HG03520 (cell line): ENCODE measurements around the gene WDTC1.
A peak's percentile ranks its signal among the peaks of the same experiment; 100 is the strongest.

Source experiments
- ATAC-seq: cut with Tn5 transposase; IDR thresholded peaks from one replicate; pipeline ENCODE4 v1.9.1; 2021; ENCODE audit warnings: mild to moderate bottlenecking, moderate library complexity; ENCODE audit not compliant: unreplicated experiment

The WDTC1 gene

GRCh38 chr1:27351541-27352107 lies 117.2 kb downstream of the WDTC1 start:
- no peak for ATAC-seq

DNA sequence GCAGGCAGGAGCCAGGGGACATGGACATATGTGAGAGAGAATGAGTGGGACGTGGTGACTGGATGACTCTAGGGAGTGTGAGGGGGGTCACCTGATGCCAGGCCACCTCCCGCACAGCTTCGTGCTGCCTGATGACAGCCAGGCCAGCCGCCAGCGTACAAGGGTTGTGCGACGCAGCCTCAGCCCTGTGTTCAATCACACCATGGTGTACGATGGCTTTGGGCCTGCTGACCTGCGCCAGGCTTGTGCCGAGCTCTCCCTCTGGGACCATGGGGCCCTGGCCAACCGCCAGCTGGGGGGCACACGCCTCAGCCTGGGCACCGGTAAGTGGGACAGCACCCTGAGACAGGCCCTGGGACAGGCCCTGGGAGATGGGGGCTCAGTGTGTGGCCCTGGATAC lies 118.7 kb downstream of the WDTC1 start:
- ATAC-seq: no peak

DNA sequence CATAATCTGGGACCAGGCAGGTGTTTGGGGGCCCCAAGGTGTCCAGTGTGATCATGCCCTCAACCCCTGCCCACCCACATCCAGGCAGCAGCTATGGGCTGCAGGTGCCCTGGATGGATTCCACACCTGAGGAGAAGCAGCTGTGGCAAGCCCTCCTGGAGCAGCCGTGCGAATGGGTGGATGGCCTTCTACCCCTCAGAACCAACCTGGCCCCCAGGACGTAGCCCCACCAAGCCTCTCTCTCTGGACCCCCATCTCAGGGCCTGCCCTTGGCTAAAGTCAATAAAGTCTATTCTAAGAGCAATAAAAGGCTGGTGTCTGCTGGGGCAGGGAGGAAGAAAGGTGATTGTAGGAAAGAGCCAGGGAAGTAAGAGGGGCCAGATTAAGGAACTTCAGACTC lies 119.2 kb downstream of the WDTC1 start:
- no peak for ATAC-seq

GRCh38 chr1:27355683-27356082 lies 121.3 kb downstream of the WDTC1 start:
- ATAC-seq: no peak

DNA sequence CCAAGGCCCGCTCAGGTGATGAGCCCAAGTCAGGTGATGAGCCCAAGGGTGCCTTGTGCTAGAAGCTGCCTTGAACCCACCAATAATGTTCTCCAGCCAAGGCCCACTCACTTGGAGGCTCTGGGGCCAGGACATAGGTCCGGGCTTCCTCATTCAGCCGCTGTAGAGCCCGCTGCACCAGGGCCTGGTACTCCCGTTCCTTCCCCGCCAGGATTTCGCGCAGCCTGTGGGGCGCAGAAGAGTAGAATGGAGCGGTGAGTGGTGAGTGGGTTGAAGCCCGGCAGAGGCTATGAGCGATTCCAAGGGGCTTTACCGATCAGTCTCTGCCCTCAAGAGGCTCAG lies 121.8 kb downstream of the WDTC1 start:
- no peak for ATAC-seq

GRCh38 chr1:27356619-27357280 lies 122.3 kb downstream of the WDTC1 start:
- ATAC-seq: no peak

- peak; percentile 38 for ATAC-seq
Measured at GRCh38 chr1:27357281-27358037, 123.0 kb downstream of the WDTC1 start.
